HG02642 (cell line): Measurements from ENCODE around the gene NPAS3.

ENCODE experiments used
- ATAC-seq: cut with Tn5 transposase; IDR thresholded peaks from one replicate; pipeline ENCODE4 v1.9.1; 2021; ENCODE audit warnings: mild to moderate bottlenecking; ENCODE audit not compliant: unreplicated experiment, poor library complexity

Gene NPAS3

DNA sequence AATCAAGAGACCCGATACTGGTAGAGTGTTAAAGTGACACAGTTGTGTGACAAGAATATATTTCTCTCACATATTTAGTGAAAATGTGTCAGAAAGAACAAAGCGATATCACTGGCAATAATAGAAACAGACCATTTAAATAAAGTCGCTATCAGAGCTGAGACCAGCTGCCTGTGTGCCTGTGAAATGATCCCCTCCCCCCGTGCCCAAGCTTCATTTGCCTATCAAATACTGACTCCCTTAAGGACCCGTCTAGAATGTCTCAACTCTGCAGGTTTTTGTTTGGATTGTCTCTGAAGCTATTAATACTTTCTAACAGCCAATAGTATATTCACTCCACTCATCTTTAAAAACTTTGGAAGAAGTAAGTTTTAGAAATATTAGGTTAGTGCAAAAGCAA is 913.3 kb downstream of the NPAS3 start:
- no peak for ATAC-seq
